HepG2 (cell line): ENCODE results near the gene FITM1. TPM values are rescaled to one million over a fixed set of nuclear protein-coding genes. Genes with fewer than 3 reads are reported as not detected.

Experiments used
- ATAD3A ChIP-seq: sonication (generic); formaldehyde crosslinking; IDR thresholded peaks from 2 replicates; pipeline ENCODE4 v1.4.0; 2020; ENCODE audit warnings: missing genetic modification reagents
- DNMT1 ChIP-seq: sonication (generic); formaldehyde crosslinking; IDR thresholded peaks from 2 replicates; pipeline ENCODE4 v1.5.1; 2020; ENCODE audit warnings: mild to moderate bottlenecking, missing genetic modification reagents
- EHMT2 ChIP-seq: fragments of 200-600 bp; sonication (generic); IDR thresholded peaks from 2 replicates; pipeline ENCODE4 v1.7.0; 2017; ENCODE audit warnings: antibody characterized with exemption, low read depth, low read length, borderline replicate concordance
- FOXP4 ChIP-seq: sonication (generic); formaldehyde crosslinking; IDR thresholded peaks from 2 replicates; pipeline ENCODE4 v1.4.0; 2020; ENCODE audit warnings: missing genetic modification reagents
- GATAD1 ChIP-seq: IDR thresholded peaks from 2 replicates; pipeline ENCODE4 v1.6.1; 2016; ENCODE audit warnings: missing genetic modification reagents, missing compliant biosample characterization
- GTF2F1 ChIP-seq: fragments of 150-350 bp; IDR thresholded peaks from 2 replicates; pipeline ENCODE4 v1.6.1; 2014; ENCODE audit warnings: low read length
- KLF13 ChIP-seq: sonication (generic); formaldehyde crosslinking; IDR thresholded peaks from 2 replicates; pipeline ENCODE4 v1.4.0; 2020; ENCODE audit warnings: mild to moderate bottlenecking, missing genetic modification reagents
- MXD3 ChIP-seq: IDR thresholded peaks from 2 replicates; pipeline ENCODE4 v1.6.1; 2016; ENCODE audit warnings: mild to moderate bottlenecking, missing biosample characterization, missing genetic modification reagents
- NFIB ChIP-seq: sonication (generic); formaldehyde crosslinking; IDR thresholded peaks from 2 replicates; pipeline ENCODE4 v1.9.0; 2021; ENCODE audit warnings: missing genetic modification reagents, mild to moderate bottlenecking, borderline replicate concordance
- NFKBIZ ChIP-seq: IDR thresholded peaks from 2 replicates; pipeline ENCODE4 v1.6.1; 2018; ENCODE audit warnings: missing genetic modification reagents, missing compliant biosample characterization
- POLR2AphosphoS2 ChIP-seq: IDR thresholded peaks from 2 replicates; pipeline ENCODE4 v1.6.1; 2011; ENCODE audit warnings: low read depth, low read length, improper control_type of control experiment
- SMC3 ChIP-seq: IDR thresholded peaks from 2 replicates; pipeline ENCODE4 v1.6.1; 2011; ENCODE audit warnings: low read length, improper control_type of control experiment
- SOX5 ChIP-seq: IDR thresholded peaks from 2 replicates; pipeline ENCODE4 v1.6.1; 2016; ENCODE audit warnings: borderline replicate concordance
- SPEN ChIP-seq: sonication (generic); formaldehyde crosslinking; IDR thresholded peaks from 2 replicates; pipeline ENCODE4 v1.5.1; 2020; ENCODE audit warnings: low read depth, mild to moderate bottlenecking, missing genetic modification reagents
- USF2 ChIP-seq, 2 experiments: sonication (generic) in 1 of 2; formaldehyde crosslinking in 1 of 2; IDR thresholded peaks; 2 replicates each; pipeline versions ENCODE4 v1.5.1 to v1.6.1; 2011 to 2020; ENCODE audit warnings: borderline replicate concordance in 1 of 2, low read depth in 1 of 2, low read length in 1 of 2, mild to moderate bottlenecking in 1 of 2, missing genetic modification reagents in 1 of 2, moderate library complexity in 1 of 2
- ZFP37 ChIP-seq: sonication (generic); formaldehyde crosslinking; IDR thresholded peaks from 2 replicates; pipeline ENCODE4 v1.4.0; 2020; ENCODE audit warnings: missing genetic modification reagents, borderline replicate concordance
- ZNF10 ChIP-seq: sonication (generic); formaldehyde crosslinking; IDR thresholded peaks from 2 replicates; pipeline ENCODE4 v1.4.0; 2020; ENCODE audit warnings: mild to moderate bottlenecking, low read depth, missing genetic modification reagents, borderline replicate concordance
- ZNF101 ChIP-seq: sonication (generic); formaldehyde crosslinking; IDR thresholded peaks from 2 replicates; pipeline ENCODE4 v1.4.0; 2020; ENCODE audit warnings: mild to moderate bottlenecking, low read depth, missing genetic modification reagents, borderline replicate concordance
- ZNF143 ChIP-seq: sonication (generic); formaldehyde crosslinking; IDR thresholded peaks from 2 replicates; pipeline ENCODE4 v1.4.0; 2020; ENCODE audit warnings: missing genetic modification reagents
- ZNF441 ChIP-seq: sonication (generic); formaldehyde crosslinking; IDR thresholded peaks from 2 replicates; pipeline ENCODE4 v1.7.0; 2021; ENCODE audit warnings: missing genetic modification reagents, borderline replicate concordance
- ZNF7 ChIP-seq: IDR thresholded peaks from 2 replicates; pipeline ENCODE4 v1.6.1; 2016; ENCODE audit warnings: missing biosample characterization, missing genetic modification reagents
- polyA plus RNA-seq, 8 experiments: library from polyadenylated mRNA; depleted of rRNA in 3 of 8; stranded (reverse) in 7 of 8; unstranded in 1 of 8; fragments of >200 nt; fragmentation: Illumina TruSeq in 4 of 8; extraction: Trizol in 4 of 8; gene quantifications; 2 replicates each; pipeline versions ENCODE4 v1.2.1 to v1.2.3, GENCODE V29; 2011 to 2016; ENCODE audit warnings: low read depth in 4 of 8, missing spikeins in 1 of 8, mixed read lengths in 1 of 8; ENCODE audit not compliant: insufficient read depth in 1 of 8
- total RNA-seq, 5 experiments: library from RNA; depleted of rRNA; stranded (reverse); fragments of >200 nt; fragmentation: Illumina TruSeq; extraction: Trizol; gene quantifications; 2 replicates each; pipeline ENCODE4 v1.2.3, GENCODE V29; 2016; ENCODE audit warnings: low read depth in 1 of 5
- TF ChIP-seq, protein P1 (sequence below): sonication (generic); formaldehyde crosslinking; IDR thresholded peaks from 2 replicates; pipeline ENCODE4 v1.9.0; 2022; ENCODE audit warnings: low read depth, missing genetic modification reagents
- TF ChIP-seq, protein P2 (sequence below): sonication (generic); formaldehyde crosslinking; IDR thresholded peaks from 2 replicates; pipeline ENCODE4 v1.8.0; 2022; ENCODE audit warnings: mild to moderate bottlenecking, missing genetic modification reagents

FITM1 gene
- total and polyA plus RNA-seq, 2 of the 13 experiments (the other 11 are each of a cell fraction or from before 2014, with no cell fraction given), result 2.7 to 5.8 TPM

DNA sequence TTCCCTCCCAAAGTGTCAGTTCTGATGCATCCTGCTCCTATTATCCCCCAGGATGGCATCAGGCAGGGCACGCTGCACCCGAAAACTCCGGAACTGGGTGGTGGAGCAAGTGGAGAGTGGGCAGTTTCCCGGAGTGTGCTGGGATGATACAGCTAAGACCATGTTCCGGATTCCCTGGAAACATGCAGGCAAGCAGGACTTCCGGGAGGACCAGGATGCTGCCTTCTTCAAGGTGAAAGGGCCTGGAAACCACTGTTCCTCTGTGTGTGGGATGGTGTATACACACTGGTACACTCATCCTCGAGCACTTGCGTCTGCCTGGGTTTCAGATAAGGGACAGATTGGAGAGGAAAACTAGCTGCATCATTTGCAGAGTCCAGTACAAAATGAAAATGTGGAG is 31.6 kb downstream of the FITM1 start (continued):
- TF ChIP-seq GTF2F1, result no peak
- TF ChIP-seq FOXP4 (CRISPR knock-in tag), result no peak
- TF ChIP-seq ZFP37, result no peak
- TF ChIP-seq ATAD3A (CRISPR knock-in tag), result 0 out of 2 replicates have a peak, but pooled peaks have one; percentile 74
- TF ChIP-seq, protein P1, sequence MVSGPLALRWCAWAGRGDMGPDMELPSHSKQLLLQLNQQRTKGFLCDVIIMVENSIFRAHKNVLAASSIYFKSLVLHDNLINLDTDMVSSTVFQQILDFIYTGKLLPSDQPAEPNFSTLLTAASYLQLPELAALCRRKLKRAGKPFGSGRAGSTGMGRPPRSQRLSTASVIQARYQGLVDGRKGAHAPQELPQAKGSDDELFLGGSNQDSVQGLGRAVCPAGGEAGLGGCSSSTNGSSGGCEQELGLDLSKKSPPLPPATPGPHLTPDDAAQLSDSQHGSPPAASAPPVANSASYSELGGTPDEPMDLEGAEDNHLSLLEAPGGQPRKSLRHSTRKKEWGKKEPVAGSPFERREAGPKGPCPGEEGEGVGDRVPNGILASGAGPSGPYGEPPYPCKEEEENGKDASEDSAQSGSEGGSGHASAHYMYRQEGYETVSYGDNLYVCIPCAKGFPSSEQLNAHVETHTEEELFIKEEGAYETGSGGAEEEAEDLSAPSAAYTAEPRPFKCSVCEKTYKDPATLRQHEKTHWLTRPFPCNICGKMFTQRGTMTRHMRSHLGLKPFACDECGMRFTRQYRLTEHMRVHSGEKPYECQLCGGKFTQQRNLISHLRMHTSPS (CRISPR knock-in tag), result no peak
- TF ChIP-seq DNMT1, result no peak
- TF ChIP-seq SPEN (CRISPR knock-in tag), result no peak
- TF ChIP-seq ZNF10, result no peak
- TF ChIP-seq USF2 (IDR thresholded peaks at IDR 0.05; ENCODE audit: low read depth, low read length), result no peak
- no peak for TF ChIP-seq USF2 (CRISPR knock-in tag; IDR thresholded peaks at IDR 0.05; ENCODE audit: borderline replicate concordance)
- TF ChIP-seq EHMT2, result no peak
- no peak for TF ChIP-seq SMC3
- no peak for TF ChIP-seq ZNF143 (CRISPR knock-in tag)
- TF ChIP-seq GATAD1 (CRISPR knock-in tag), result no peak
- no peak for TF ChIP-seq NFIB (CRISPR knock-in tag)
- TF ChIP-seq, protein P2, sequence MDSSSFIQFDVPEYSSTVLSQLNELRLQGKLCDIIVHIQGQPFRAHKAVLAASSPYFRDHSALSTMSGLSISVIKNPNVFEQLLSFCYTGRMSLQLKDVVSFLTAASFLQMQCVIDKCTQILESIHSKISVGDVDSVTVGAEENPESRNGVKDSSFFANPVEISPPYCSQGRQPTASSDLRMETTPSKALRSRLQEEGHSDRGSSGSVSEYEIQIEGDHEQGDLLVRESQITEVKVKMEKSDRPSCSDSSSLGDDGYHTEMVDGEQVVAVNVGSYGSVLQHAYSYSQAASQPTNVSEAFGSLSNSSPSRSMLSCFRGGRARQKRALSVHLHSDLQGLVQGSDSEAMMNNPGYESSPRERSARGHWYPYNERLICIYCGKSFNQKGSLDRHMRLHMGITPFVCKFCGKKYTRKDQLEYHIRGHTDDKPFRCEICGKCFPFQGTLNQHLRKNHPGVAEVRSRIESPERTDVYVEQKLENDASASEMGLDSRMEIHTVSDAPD (CRISPR knock-in tag), result 0 out of 2 replicates have a peak, but pooled peaks have one; percentile 13
- TF ChIP-seq ZNF101, result no peak
- no peak for TF ChIP-seq MXD3 (CRISPR knock-in tag)
- TF ChIP-seq KLF13 (CRISPR knock-in tag), result no peak
- TF ChIP-seq SOX5 (CRISPR knock-in tag), result no peak
- 0 out of 2 replicates have a peak, but pooled peaks have one; percentile 26 for TF ChIP-seq POLR2AphosphoS2
- TF ChIP-seq ZNF7, result 0 out of 2 replicates have a peak, but pooled peaks have one; percentile 7
- TF ChIP-seq ZNF441 (CRISPR knock-in tag), result no peak
- TF ChIP-seq NFKBIZ, result no peak
